Measurements from ENCODE around the gene PCBP4. TPM values are rescaled to one million over a fixed set of nuclear protein-coding genes. Genes with fewer than 3 reads are reported as not detected.

The PCBP4 gene
- total RNA-seq, 1 donor: 22.4 TPM

DNA sequence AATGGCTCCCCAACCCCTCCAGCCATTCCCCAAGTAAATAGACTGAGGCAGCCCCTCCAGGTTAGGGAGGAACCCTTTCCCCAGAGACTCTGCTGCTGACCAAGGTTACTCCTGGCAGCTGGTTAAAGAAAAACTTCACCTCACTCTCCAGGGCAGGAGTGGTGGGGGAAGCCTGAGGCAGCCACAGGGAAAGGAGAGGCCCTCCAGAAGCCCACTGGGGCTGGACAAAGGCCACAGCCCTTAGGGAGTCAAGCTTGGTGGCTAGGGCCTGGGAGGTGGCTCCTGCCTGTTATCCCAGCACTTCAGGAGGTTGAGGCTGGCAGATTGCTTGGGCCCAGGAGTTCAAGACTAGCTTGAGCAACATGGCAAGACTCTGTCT is 17.0 kb upstream of the PCBP4 start:
- H3K36me3 ChIP-seq (ENCODE audit: insufficient read depth, low read length): no peaks in the 10 kb centered on the region
- no peak overlapping the region for H2AFZ ChIP-seq (ENCODE audit: low read length)
- H3K79me2 ChIP-seq (ENCODE audit: insufficient read depth, low read length): peaks cover 24% of the 10 kb centered on the region
- peak overlapping the region; percentile 99 for H3K4me2 ChIP-seq (ENCODE audit: insufficient read depth, low read length)
- H3K27me3 ChIP-seq (ENCODE audit: insufficient read depth, low read length): no peaks in the 10 kb centered on the region
- H3K27ac ChIP-seq (ENCODE audit: low read depth, low read length): peak overlapping the region; percentile 85
- H3K9me3 ChIP-seq (ENCODE audit: low read depth, low read length): no peaks in the 10 kb centered on the region
- H4K20me1 ChIP-seq (ENCODE audit: insufficient read depth, low read length): peaks cover 6% of the 10 kb centered on the region
- peak overlapping the region; percentile 74 for H3K4me3 ChIP-seq (ENCODE audit: insufficient read depth, low read length)
- H3K4me1 ChIP-seq (ENCODE audit: insufficient read depth, low read length): peaks cover 22% of the 10 kb centered on the region
- peak; percentile 85 for DNase-seq (ENCODE audit: insufficient read length, low spot score, missing footprints)
- TF ChIP-seq CTCF (IDR thresholded peaks at IDR 0.05; ENCODE audit: extremely low read depth, low read depth, low read length): no peak

DNA sequence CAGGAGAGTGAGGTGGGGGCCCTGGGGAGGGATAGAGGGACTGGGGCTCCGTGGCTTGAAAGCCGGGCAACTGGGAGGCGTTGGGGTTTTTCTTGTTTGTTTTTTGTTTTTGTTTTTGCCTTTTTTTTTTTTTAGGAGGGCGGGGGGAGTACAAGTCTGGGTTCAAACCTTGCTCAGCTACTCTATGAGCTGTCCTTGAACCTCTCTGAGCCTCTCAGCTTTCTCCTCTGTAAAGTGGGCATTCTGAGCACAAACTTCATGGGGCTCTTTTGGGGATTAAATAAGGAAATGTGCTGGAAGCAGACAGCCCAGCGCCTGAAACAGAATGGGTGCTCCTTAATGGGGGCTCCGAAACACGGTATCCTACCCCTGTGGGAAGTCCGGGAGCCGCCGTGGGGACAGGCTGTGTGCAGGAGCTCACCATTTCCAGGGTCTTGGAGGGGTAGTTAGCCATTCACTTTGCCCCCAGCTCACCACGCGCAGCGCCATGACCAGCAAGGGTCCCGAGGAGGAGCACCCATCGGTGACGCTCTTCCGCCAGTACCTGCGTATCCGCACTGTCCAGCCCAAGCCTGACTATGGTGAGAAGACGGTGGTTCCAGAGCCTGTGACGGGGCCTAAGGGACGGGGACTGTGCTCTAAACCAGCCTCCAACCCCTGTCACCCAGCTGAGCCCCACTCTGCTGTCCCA is 16.5 kb upstream of the PCBP4 start:
- Histone ChIP-seq H3K27me3 (ENCODE audit: insufficient read depth, low read length) (no peaks in the 10 kb centered on the region), H2AFZ (ENCODE audit: low read length) (peak overlapping the region; percentile 95), H3K4me3 (ENCODE audit: insufficient read depth, low read length) (peak overlapping the region; percentile 74), H3K36me3 (ENCODE audit: insufficient read depth, low read length) (no peaks in the 10 kb centered on the region), H3K27ac (ENCODE audit: low read depth, low read length) (peak overlapping the region; percentile 85), H3K9me3 (ENCODE audit: low read depth, low read length) (no peaks in the 10 kb centered on the region), H3K4me1 (ENCODE audit: insufficient read depth, low read length) (peaks cover 22% of the 10 kb centered on the region), H3K79me2 (ENCODE audit: insufficient read depth, low read length) (peaks cover 24% of the 10 kb centered on the region), H3K4me2 (ENCODE audit: insufficient read depth, low read length) (peak overlapping the region; percentile 99), H4K20me1 (ENCODE audit: insufficient read depth, low read length) (peaks cover 6% of the 10 kb centered on the region)
- TF ChIP-seq CTCF (IDR thresholded peaks at IDR 0.05; ENCODE audit: extremely low read depth, low read depth, low read length): no peak
- DNase-seq (ENCODE audit: insufficient read length, low spot score, missing footprints): no peak

DNA sequence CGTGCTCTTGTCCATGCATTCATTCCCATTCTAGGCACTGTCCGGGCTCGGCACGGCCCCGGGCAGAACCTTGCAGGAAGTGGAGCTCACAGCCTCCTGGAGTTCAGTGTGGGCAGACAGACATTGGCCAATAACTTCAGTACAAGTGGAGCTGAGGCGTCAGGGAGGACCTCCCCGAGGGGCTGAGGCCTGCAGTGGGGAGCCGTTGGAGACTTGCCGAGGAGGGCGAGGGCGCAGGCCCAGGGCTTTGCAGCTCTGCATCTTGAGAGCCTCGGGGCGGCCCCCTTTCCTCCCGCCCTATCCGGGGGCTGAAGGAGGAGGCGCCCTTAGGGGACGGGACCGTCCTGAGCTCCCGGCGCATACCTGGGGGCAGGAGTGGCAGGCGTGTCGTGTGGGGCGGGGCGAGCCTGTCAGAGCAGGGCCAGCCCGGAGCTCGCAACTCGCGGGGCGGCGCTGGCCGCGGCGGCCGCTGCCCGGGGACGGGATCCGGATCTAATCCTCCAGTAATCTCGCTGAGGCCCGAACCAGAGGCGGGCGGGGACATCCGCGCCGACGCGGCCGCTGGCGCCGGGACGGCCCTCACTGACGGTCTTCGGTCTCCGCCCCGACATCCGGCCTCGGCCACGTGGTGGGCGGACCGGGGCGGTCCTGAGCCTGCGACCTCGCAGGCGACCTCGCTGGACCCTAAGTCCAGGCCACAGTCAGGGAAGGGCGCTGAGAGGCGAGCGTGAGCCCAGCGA is 15.8 kb upstream of the PCBP4 start, which contains the start of gene ACY1:
TSS of gene ACY1 (plus strand) at position 698 of the 740 bp plus-strand sequence. CDS start 530 bp downstream, outside the sequence.
- peak; percentile 100 for DNase-seq (ENCODE audit: insufficient read length, low spot score, missing footprints)
- Histone ChIP-seq H3K9me3 (ENCODE audit: low read depth, low read length) (no peaks in the 10 kb centered on the region), H3K27ac (ENCODE audit: low read depth, low read length) (peak within 1 kb of the TSS; percentile 85), H2AFZ (ENCODE audit: low read length) (peak within 1 kb of the TSS; percentile 95), H3K4me3 (ENCODE audit: insufficient read depth, low read length) (peak within 1 kb of the TSS; percentile 74), H3K4me2 (ENCODE audit: insufficient read depth, low read length) (peak within 1 kb of the TSS; percentile 99), H4K20me1 (ENCODE audit: insufficient read depth, low read length) (peaks cover 6% of the 10 kb centered on the region), H3K4me1 (ENCODE audit: insufficient read depth, low read length) (peaks cover 22% of the 10 kb centered on the region), H3K79me2 (ENCODE audit: insufficient read depth, low read length) (peaks cover 24% of the 10 kb centered on the region), H3K27me3 (ENCODE audit: insufficient read depth, low read length) (no peaks in the 10 kb centered on the region), H3K36me3 (ENCODE audit: insufficient read depth, low read length) (no peaks in the 10 kb centered on the region)
- no peak for TF ChIP-seq CTCF (IDR thresholded peaks at IDR 0.05; ENCODE audit: extremely low read depth, low read depth, low read length)

DNA sequence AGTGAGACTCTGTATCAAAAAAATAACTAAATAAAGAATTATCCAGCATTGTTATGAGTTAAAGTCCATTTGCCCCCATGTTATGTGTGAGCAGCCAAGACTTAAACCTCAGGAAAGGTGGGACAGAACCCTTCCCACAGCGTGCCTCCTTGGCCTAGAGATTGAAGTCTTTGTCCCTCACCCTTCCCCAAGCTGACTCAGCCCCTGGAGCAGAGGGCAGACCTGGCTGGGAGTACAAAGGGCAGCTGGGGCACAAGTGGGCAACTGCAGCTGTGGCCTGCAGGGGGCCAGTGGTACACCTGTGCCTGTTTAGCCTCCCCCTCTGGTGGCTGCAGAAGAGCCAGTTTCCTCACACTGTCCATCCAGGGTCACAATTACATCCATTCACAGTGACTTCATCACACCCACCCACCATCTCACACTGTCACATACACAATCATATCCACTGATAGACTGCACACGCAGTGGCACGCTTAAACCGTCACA is 15.1 kb upstream of the PCBP4 start:
- H3K4me2 ChIP-seq (ENCODE audit: insufficient read depth, low read length): peak overlapping the region; percentile 99
- H3K4me1 ChIP-seq (ENCODE audit: insufficient read depth, low read length): peaks cover 22% of the 10 kb centered on the region
- H3K79me2 ChIP-seq (ENCODE audit: insufficient read depth, low read length): peaks cover 24% of the 10 kb centered on the region
- no peaks in the 10 kb centered on the region for H3K27me3 ChIP-seq (ENCODE audit: insufficient read depth, low read length)
- H4K20me1 ChIP-seq (ENCODE audit: insufficient read depth, low read length): peaks cover 6% of the 10 kb centered on the region
- peak overlapping the region; percentile 85 for H3K27ac ChIP-seq (ENCODE audit: low read depth, low read length)
- no peaks in the 10 kb centered on the region for H3K36me3 ChIP-seq (ENCODE audit: insufficient read depth, low read length)
- peak overlapping the region; percentile 95 for H2AFZ ChIP-seq (ENCODE audit: low read length)
- TF ChIP-seq CTCF (IDR thresholded peaks at IDR 0.05; ENCODE audit: extremely low read depth, low read depth, low read length): peak; percentile 57
- H3K9me3 ChIP-seq (ENCODE audit: low read depth, low read length): no peaks in the 10 kb centered on the region
- DNase-seq (ENCODE audit: insufficient read length, low spot score, missing footprints): peak; percentile 93
- H3K4me3 ChIP-seq (ENCODE audit: insufficient read depth, low read length): peak overlapping the region; percentile 74

Measured in osteoblast (primary cell).